Measurements from ENCODE around the gene SMYD3.

The SMYD3 gene

GRCh38 chr1:246039584-246039983 lies 467.5 kb downstream of the SMYD3 start:
- 92% methylated on average over 3 of the region's 6 CpGs for WGBS
- no peak overlapping the region for H3K4ac ChIP-seq (ENCODE audit: low read depth in 1 of 2, low read length in 2 of 2)
- peaks cover 3% of the 10 kb centered on the region for H3K4me1 ChIP-seq (ENCODE audit: control insufficient read depth, insufficient read depth, low read depth, low read length)
- H4K91ac ChIP-seq (ENCODE audit: low read length): peak overlapping the region; percentile 7
- H2BK15ac ChIP-seq (ENCODE audit: low read depth, poor library complexity, severe bottlenecking): no peak overlapping the region
- no peak overlapping the region for H4K8ac ChIP-seq (ENCODE audit: low read length)
- H3K27ac ChIP-seq (ENCODE audit: low read length, poor library complexity, severe bottlenecking): no peak overlapping the region
- H2AFZ ChIP-seq (ENCODE audit: low read depth, low read length): no peak overlapping the region
- H3K14ac ChIP-seq (ENCODE audit: low read length in 2 of 2): no peak overlapping the region
- no peak overlapping the region for H2AK5ac ChIP-seq (ENCODE audit: low read length, severe bottlenecking)
- no peak overlapping the region for H3K9ac ChIP-seq (ENCODE audit: low read length)
- H2BK120ac ChIP-seq (ENCODE audit: low read depth, low read length): no peak overlapping the region
- H3K9me3 ChIP-seq (ENCODE audit: control insufficient read depth, low read length): no peaks in the 10 kb centered on the region
- no peak overlapping the region for H3K4me3 ChIP-seq (ENCODE audit: insufficient read depth in 1 of 2, low read depth in 1 of 2, low read length in 2 of 2)
- H3K79me1 ChIP-seq (replicated peaks; ENCODE audit: low read length, poor library complexity, severe bottlenecking): peaks cover 6% of the 10 kb centered on the region
- no peaks in the 10 kb centered on the region for H3K27me3 ChIP-seq (ENCODE audit: control insufficient read depth in 1 of 2, insufficient read depth in 1 of 2, low read length in 2 of 2)
- H3K36me3 ChIP-seq (ENCODE audit: control insufficient read depth in 1 of 2, insufficient read depth in 2 of 2, low read depth in 1 of 2, low read length in 2 of 2): no peaks in the 10 kb centered on the region
- no peak overlapping the region for H2BK5ac ChIP-seq (ENCODE audit: low read depth, low read length, poor library complexity, severe bottlenecking)
- H3K18ac ChIP-seq (ENCODE audit: low read depth in 1 of 2, low read length in 2 of 2): no peak overlapping the region
- no peak overlapping the region for H2BK12ac ChIP-seq (ENCODE audit: low read length in 2 of 2)
- no peak overlapping the region for H3K23ac ChIP-seq (ENCODE audit: low read length in 2 of 2)
- DNase-seq: no peak
- no peak overlapping the region for H3K4me2 ChIP-seq (ENCODE audit: low read length, poor library complexity, severe bottlenecking)

- Histone ChIP-seq H4K91ac (ENCODE audit: low read length) (no peak overlapping the region), H3K4me3 (ENCODE audit: insufficient read depth in 1 of 2, low read depth in 1 of 2, low read length in 2 of 2) (no peak overlapping the region), H2AK5ac (ENCODE audit: low read length, severe bottlenecking) (no peak overlapping the region), H2BK15ac (ENCODE audit: low read depth, poor library complexity, severe bottlenecking) (no peak overlapping the region), H2BK12ac (ENCODE audit: low read length in 2 of 2) (no peak overlapping the region), H2AFZ (ENCODE audit: low read depth, low read length) (no peak overlapping the region), H3K36me3 (ENCODE audit: control insufficient read depth in 1 of 2, insufficient read depth in 2 of 2, low read depth in 1 of 2, low read length in 2 of 2) (no peaks in the 10 kb centered on the region), H2BK5ac (ENCODE audit: low read depth, low read length, poor library complexity, severe bottlenecking) (no peak overlapping the region), H3K23ac (ENCODE audit: low read length in 2 of 2) (no peak overlapping the region), H3K4me2 (ENCODE audit: low read length, poor library complexity, severe bottlenecking) (no peak overlapping the region), H3K9me3 (ENCODE audit: control insufficient read depth, low read length) (no peaks in the 10 kb centered on the region), H3K9ac (ENCODE audit: low read length) (no peak overlapping the region), H3K27me3 (ENCODE audit: control insufficient read depth in 1 of 2, insufficient read depth in 1 of 2, low read length in 2 of 2) (no peaks in the 10 kb centered on the region), H3K4me1 (ENCODE audit: control insufficient read depth, insufficient read depth, low read depth, low read length) (no peaks in the 10 kb centered on the region), H3K27ac (ENCODE audit: low read length, poor library complexity, severe bottlenecking) (no peak overlapping the region), H4K8ac (ENCODE audit: low read length) (no peak overlapping the region), H2BK120ac (ENCODE audit: low read depth, low read length) (no peak overlapping the region), H3K4ac (ENCODE audit: low read depth in 1 of 2, low read length in 2 of 2) (no peak overlapping the region), H3K79me1 (replicated peaks; ENCODE audit: low read length, poor library complexity, severe bottlenecking) (peaks cover 4% of the 10 kb centered on the region), H3K14ac (ENCODE audit: low read length in 2 of 2) (no peak overlapping the region), H3K18ac (ENCODE audit: low read depth in 1 of 2, low read length in 2 of 2) (no peak overlapping the region)
- 100% methylated on average over 1 of the region's 1 CpG for WGBS
- no peak for DNase-seq
These were observed 469.2 kb downstream of the SMYD3 start for GRCh38 chr1:246037832-246038231.

- Histone ChIP-seq H3K23ac (ENCODE audit: low read length in 2 of 2) (no peak overlapping the region), H3K4me2 (ENCODE audit: low read length, poor library complexity, severe bottlenecking) (no peak overlapping the region), H2BK5ac (ENCODE audit: low read depth, low read length, poor library complexity, severe bottlenecking) (no peak overlapping the region), H3K9me3 (ENCODE audit: control insufficient read depth, low read length) (no peaks in the 10 kb centered on the region), H3K4ac (ENCODE audit: low read depth in 1 of 2, low read length in 2 of 2) (no peak overlapping the region), H3K27me3 (ENCODE audit: control insufficient read depth in 1 of 2, insufficient read depth in 1 of 2, low read length in 2 of 2) (no peaks in the 10 kb centered on the region), H3K79me1 (replicated peaks; ENCODE audit: low read length, poor library complexity, severe bottlenecking) (peaks cover 3% of the 10 kb centered on the region), H3K18ac (ENCODE audit: low read depth in 1 of 2, low read length in 2 of 2) (no peak overlapping the region), H2BK120ac (ENCODE audit: low read depth, low read length) (no peak overlapping the region), H2AFZ (ENCODE audit: low read depth, low read length) (no peak overlapping the region), H4K8ac (ENCODE audit: low read length) (no peak overlapping the region), H3K4me3 (ENCODE audit: insufficient read depth in 1 of 2, low read depth in 1 of 2, low read length in 2 of 2) (no peak overlapping the region), H3K36me3 (ENCODE audit: control insufficient read depth in 1 of 2, insufficient read depth in 2 of 2, low read depth in 1 of 2, low read length in 2 of 2) (no peaks in the 10 kb centered on the region), H2BK12ac (ENCODE audit: low read length in 2 of 2) (no peak overlapping the region), H2BK15ac (ENCODE audit: low read depth, poor library complexity, severe bottlenecking) (no peak overlapping the region), H3K14ac (ENCODE audit: low read length in 2 of 2) (no peak overlapping the region), H2AK5ac (ENCODE audit: low read length, severe bottlenecking) (no peak overlapping the region), H3K9ac (ENCODE audit: low read length) (no peak overlapping the region), H3K27ac (ENCODE audit: low read length, poor library complexity, severe bottlenecking) (no peak overlapping the region), H3K4me1 (ENCODE audit: control insufficient read depth, insufficient read depth, low read depth, low read length) (peaks cover 3% of the 10 kb centered on the region), H4K91ac (ENCODE audit: low read length) (no peak overlapping the region)
- WGBS: 83% methylated on average over 1 of the region's 1 CpG
- no peak for DNase-seq
These were observed 470.9 kb downstream of the SMYD3 start for GRCh38 chr1:246036175-246036574.

- no peak overlapping the region for H4K91ac ChIP-seq (ENCODE audit: low read length)
- no peak overlapping the region for H2BK12ac ChIP-seq (ENCODE audit: low read length in 2 of 2)
- H2BK15ac ChIP-seq (ENCODE audit: low read depth, poor library complexity, severe bottlenecking): no peak overlapping the region
- H3K4me2 ChIP-seq (ENCODE audit: low read length, poor library complexity, severe bottlenecking): no peak overlapping the region
- H3K79me1 ChIP-seq (replicated peaks; ENCODE audit: low read length, poor library complexity, severe bottlenecking): peaks cover 3% of the 10 kb centered on the region
- H2AK5ac ChIP-seq (ENCODE audit: low read length, severe bottlenecking): no peak overlapping the region
- no peak overlapping the region for H3K23ac ChIP-seq (ENCODE audit: low read length in 2 of 2)
- DNase-seq: no peak
- no peaks in the 10 kb centered on the region for H3K9me3 ChIP-seq (ENCODE audit: control insufficient read depth, low read length)
- peak overlapping the region in 1 of 2 experiments; percentile 71 for H3K4me3 ChIP-seq (ENCODE audit: insufficient read depth in 1 of 2, low read depth in 1 of 2, low read length in 2 of 2)
- H3K27ac ChIP-seq (ENCODE audit: low read length, poor library complexity, severe bottlenecking): no peak overlapping the region
- no peak overlapping the region for H3K4ac ChIP-seq (ENCODE audit: low read depth in 1 of 2, low read length in 2 of 2)
- H3K27me3 ChIP-seq (ENCODE audit: control insufficient read depth in 1 of 2, insufficient read depth in 1 of 2, low read length in 2 of 2): no peaks in the 10 kb centered on the region
- H3K14ac ChIP-seq (ENCODE audit: low read length in 2 of 2): no peak overlapping the region
- no peak overlapping the region for H2BK5ac ChIP-seq (ENCODE audit: low read depth, low read length, poor library complexity, severe bottlenecking)
- H2BK120ac ChIP-seq (ENCODE audit: low read depth, low read length): no peak overlapping the region
- H3K4me1 ChIP-seq (ENCODE audit: control insufficient read depth, insufficient read depth, low read depth, low read length): peaks cover 3% of the 10 kb centered on the region
- no peak overlapping the region for H2AFZ ChIP-seq (ENCODE audit: low read depth, low read length)
- 88% methylated on average over 11 of the region's 11 CpGs for WGBS
- H4K8ac ChIP-seq (ENCODE audit: low read length): no peak overlapping the region
- H3K36me3 ChIP-seq (ENCODE audit: control insufficient read depth in 1 of 2, insufficient read depth in 2 of 2, low read depth in 1 of 2, low read length in 2 of 2): no peaks in the 10 kb centered on the region
- no peak overlapping the region for H3K18ac ChIP-seq (ENCODE audit: low read depth in 1 of 2, low read length in 2 of 2)
- H3K9ac ChIP-seq (ENCODE audit: low read length): peak overlapping the region; percentile 54
These were observed 472.0 kb downstream of the SMYD3 start for GRCh38 chr1:246035060-246035541.
